Karpas-422 (cell line): ENCODE data around the gene FAM114A1. TPM values are rescaled to one million over a fixed set of nuclear protein-coding genes. Genes with fewer than 3 reads are reported as not detected.

Experiments used
- DNase-seq: peaks from one replicate; pipeline ENCODE4 v3.0.0-alpha.2; 2015
- H2AFZ ChIP-seq: fragments of 200-600 bp; sonication (generic); 2 replicates; pipeline ENCODE4 v1.6.1; 2014; ENCODE audit warnings: antibody characterized with exemption, low read length, mixed read lengths
- H3K27ac ChIP-seq: fragments of 200-600 bp; sonication (generic); 2 replicates; pipeline ENCODE4 v1.5.1; 2014; ENCODE audit warnings: mild to moderate bottlenecking, low read length, moderate library complexity
- H3K27me3 ChIP-seq: fragments of 200-600 bp; sonication (generic); 2 replicates; pipeline ENCODE4 v1.6.1; 2014; ENCODE audit warnings: low read length, mixed read lengths
- H3K36me3 ChIP-seq: fragments of 200-600 bp; sonication (generic); 2 replicates; pipeline ENCODE4 v1.6.1; 2014; ENCODE audit warnings: low read length, mixed read lengths; ENCODE audit not compliant: insufficient read depth
- H3K4me1 ChIP-seq: fragments of 200-600 bp; sonication (generic); 2 replicates; pipeline ENCODE4 v1.6.1; 2014; ENCODE audit warnings: mild to moderate bottlenecking, low read length, mixed read lengths
- H3K4me2 ChIP-seq: fragments of 200-600 bp; sonication (generic); 2 replicates; pipeline ENCODE4 v1.6.1; 2014; ENCODE audit warnings: low read length, low read depth, mild to moderate bottlenecking; ENCODE audit not compliant: poor library complexity, severe bottlenecking
- H3K4me3 ChIP-seq: fragments of 200-600 bp; sonication (generic); 2 replicates; pipeline ENCODE4 v1.5.1; 2014; ENCODE audit warnings: mild to moderate bottlenecking, antibody characterized with exemption, low read length, mixed read lengths
- H3K79me2 ChIP-seq: fragments of 200-600 bp; sonication (generic); 2 replicates; pipeline ENCODE4 v1.6.1; 2014; ENCODE audit warnings: mild to moderate bottlenecking, low read length, mixed read lengths
- H3K9ac ChIP-seq: fragments of 200-600 bp; sonication (generic); 2 replicates; pipeline ENCODE4 v1.6.0; 2014; ENCODE audit warnings: low read length
- H3K9me2 ChIP-seq: fragments of 200-600 bp; sonication (generic), shearing (Covaris generic); replicated peaks from 2 replicates; pipeline ENCODE4 v1.6.0; 2014; ENCODE audit warnings: mild to moderate bottlenecking, low read length, moderate library complexity; ENCODE audit not compliant: insufficient read depth
- H3K9me3 ChIP-seq: fragments of 300-700, 200-600 bp; sonication (generic); 2 replicates; pipeline ENCODE4 v1.6.1; 2014; ENCODE audit warnings: low read length, mixed read lengths
- H4K20me1 ChIP-seq: fragments of 200-600 bp; sonication (generic); 2 replicates; pipeline ENCODE4 v1.6.1; 2014; ENCODE audit warnings: mild to moderate bottlenecking, antibody characterized with exemption, low read length, low read depth; ENCODE audit not compliant: insufficient read depth
- total RNA-seq: library from RNA; depleted of rRNA; stranded (reverse); fragments of >200 nt; shearing (Covaris generic); gene quantifications from 2 replicates; pipeline ENCODE4 v1.2.3, GENCODE V29; 2014; ENCODE audit warnings: low replicate concordance

Gene FAM114A1
- total RNA-seq, 1 experiment from 2014 or later: 1.6 TPM

DNA sequence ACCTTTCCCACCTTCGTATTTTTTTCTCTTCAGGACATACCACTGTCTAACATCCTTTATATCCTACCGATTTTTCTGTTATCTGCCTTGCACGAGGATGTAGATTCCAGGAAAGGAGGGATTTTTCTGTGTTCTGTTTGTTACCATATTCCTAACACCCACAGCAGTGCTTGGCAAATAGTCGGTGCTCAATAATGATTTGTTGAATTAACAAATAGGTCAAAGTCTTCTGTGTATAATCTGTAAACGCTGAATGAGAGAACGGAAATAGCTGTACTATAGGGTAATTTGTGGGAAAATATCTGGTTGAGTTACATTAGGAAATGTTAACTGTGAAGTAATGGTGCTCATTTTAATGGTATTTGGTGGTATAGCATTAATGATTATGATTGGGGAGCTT lies 83.1 kb downstream of the FAM114A1 start:
- H2AFZ ChIP-seq: no peak overlapping the region
- H3K4me1 ChIP-seq: no peaks in the 10 kb centered on the region
- no peak for DNase-seq
- H3K9me3 ChIP-seq: no peaks in the 10 kb centered on the region
- H3K27ac ChIP-seq: no peak overlapping the region
- H4K20me1 ChIP-seq: no peaks in the 10 kb centered on the region
- no peak overlapping the region for H3K4me3 ChIP-seq
- no peak overlapping the region for H3K4me2 ChIP-seq
- H3K27me3 ChIP-seq: no peaks in the 10 kb centered on the region
- no peak overlapping the region for H3K9ac ChIP-seq
- no peaks in the 10 kb centered on the region for H3K36me3 ChIP-seq
- no peaks in the 10 kb centered on the region for H3K79me2 ChIP-seq
- H3K9me2 ChIP-seq: no peaks in the 10 kb centered on the region

DNA sequence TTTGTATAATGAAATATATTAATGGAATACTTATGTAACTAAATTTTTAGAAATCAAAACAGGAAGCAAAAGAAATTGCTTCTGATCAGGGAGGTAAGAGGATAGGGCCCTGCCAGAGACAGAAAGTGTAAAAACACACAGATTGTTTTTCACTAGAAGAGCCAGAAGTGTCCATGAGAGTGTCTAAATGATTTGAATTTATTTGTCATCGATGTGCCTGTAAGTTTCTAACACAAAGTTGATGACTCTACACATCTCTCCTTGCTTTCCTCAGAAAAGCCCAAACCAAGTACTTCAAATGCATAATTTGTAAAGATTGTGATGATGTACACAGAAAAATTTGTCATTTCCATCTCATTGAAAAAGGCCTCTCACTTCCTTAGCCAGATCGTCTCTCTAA lies 84.0 kb downstream of the FAM114A1 start:
- Histone ChIP-seq H3K4me2 (no peak overlapping the region), H3K27ac (no peak overlapping the region), H3K9ac (no peak overlapping the region), H3K36me3 (no peaks in the 10 kb centered on the region), H4K20me1 (no peaks in the 10 kb centered on the region), H2AFZ (no peak overlapping the region), H3K79me2 (no peaks in the 10 kb centered on the region), H3K27me3 (no peaks in the 10 kb centered on the region), H3K9me3 (no peaks in the 10 kb centered on the region), H3K9me2 (no peaks in the 10 kb centered on the region), H3K4me3 (no peak overlapping the region), H3K4me1 (no peaks in the 10 kb centered on the region)
- DNase-seq: no peak

DNA sequence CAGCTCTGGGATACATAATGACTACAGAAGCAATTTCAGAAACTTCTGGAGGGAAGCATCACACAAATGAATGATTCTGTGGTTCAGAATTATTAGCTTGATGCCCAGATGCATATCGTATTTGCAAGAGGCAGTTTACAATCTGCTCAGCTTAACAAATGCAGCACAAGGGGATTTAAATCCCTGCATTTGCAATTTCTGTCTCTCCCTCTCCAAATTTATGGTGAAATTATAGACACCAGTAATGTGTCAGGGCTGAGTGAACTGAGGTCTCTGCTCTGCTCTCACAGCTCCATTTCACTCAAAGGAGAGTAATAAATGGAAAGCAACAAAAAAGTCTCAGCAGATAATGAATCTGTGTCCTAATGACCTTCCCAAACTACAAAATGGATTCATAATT lies 84.4 kb downstream of the FAM114A1 start:
- Histone ChIP-seq H3K27me3 (no peaks in the 10 kb centered on the region), H3K9me3 (no peaks in the 10 kb centered on the region), H3K4me1 (no peaks in the 10 kb centered on the region), H3K79me2 (no peaks in the 10 kb centered on the region), H3K27ac (no peak overlapping the region), H3K4me3 (no peak overlapping the region), H4K20me1 (no peaks in the 10 kb centered on the region), H3K4me2 (no peak overlapping the region), H3K9ac (no peak overlapping the region), H2AFZ (no peak overlapping the region), H3K9me2 (no peaks in the 10 kb centered on the region), H3K36me3 (no peaks in the 10 kb centered on the region)
- no peak for DNase-seq

DNA sequence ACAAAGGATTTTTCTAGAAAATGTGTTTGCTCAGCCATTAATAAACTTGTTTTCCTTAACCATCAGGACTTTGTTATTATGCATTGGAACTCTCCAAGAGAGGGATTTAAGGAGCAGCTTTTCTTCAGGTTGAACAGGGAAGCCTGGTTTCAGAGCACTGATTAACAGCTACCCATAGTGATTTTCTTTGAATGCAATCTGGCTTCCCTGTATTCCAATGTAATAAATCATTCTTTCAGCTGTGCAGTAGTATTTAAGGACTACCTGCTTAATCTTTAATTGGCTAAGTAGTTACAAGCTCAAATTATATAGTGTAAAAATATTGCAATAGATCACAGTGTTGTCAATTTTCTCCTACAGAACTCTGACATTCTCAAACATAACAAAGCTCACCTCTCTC lies 87.1 kb downstream of the FAM114A1 start:
- H3K27me3 ChIP-seq: no peaks in the 10 kb centered on the region
- H3K4me2 ChIP-seq: no peak overlapping the region
- H3K4me3 ChIP-seq: no peak overlapping the region
- H3K36me3 ChIP-seq: no peaks in the 10 kb centered on the region
- no peaks in the 10 kb centered on the region for H3K9me3 ChIP-seq
- no peaks in the 10 kb centered on the region for H4K20me1 ChIP-seq
- no peak for DNase-seq
- H3K9ac ChIP-seq: no peak overlapping the region
- no peak overlapping the region for H2AFZ ChIP-seq
- no peaks in the 10 kb centered on the region for H3K79me2 ChIP-seq
- H3K9me2 ChIP-seq: no peaks in the 10 kb centered on the region
- H3K4me1 ChIP-seq: no peaks in the 10 kb centered on the region
- H3K27ac ChIP-seq: no peak overlapping the region

DNA sequence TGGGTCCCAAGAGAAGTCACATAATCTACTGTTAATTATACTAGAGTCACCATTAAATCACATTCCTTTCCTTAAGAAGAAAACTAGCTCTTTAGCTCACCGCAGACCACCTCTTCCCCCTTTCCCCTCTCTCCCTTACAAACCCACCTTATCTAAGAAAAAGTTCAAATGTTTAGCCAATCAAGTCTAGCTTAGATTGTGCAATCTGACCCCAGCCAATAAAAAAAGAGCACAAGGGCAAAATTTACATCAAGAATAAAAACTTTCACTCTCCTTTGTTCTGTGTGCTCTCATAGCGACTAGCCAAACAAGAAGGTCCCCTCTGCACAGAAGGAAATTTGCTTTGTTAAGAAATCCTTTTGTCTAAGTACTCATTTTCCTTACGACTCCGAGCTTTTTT lies 88.4 kb downstream of the FAM114A1 start:
- no peaks in the 10 kb centered on the region for H3K4me1 ChIP-seq
- H3K4me2 ChIP-seq: no peak overlapping the region
- no peaks in the 10 kb centered on the region for H3K36me3 ChIP-seq
- DNase-seq: no peak
- no peak overlapping the region for H2AFZ ChIP-seq
- no peak overlapping the region for H3K4me3 ChIP-seq
- no peaks in the 10 kb centered on the region for H3K27me3 ChIP-seq
- no peaks in the 10 kb centered on the region for H4K20me1 ChIP-seq
- H3K9ac ChIP-seq: no peak overlapping the region
- H3K27ac ChIP-seq: no peak overlapping the region
- no peaks in the 10 kb centered on the region for H3K79me2 ChIP-seq
- no peaks in the 10 kb centered on the region for H3K9me2 ChIP-seq
- no peaks in the 10 kb centered on the region for H3K9me3 ChIP-seq

DNA sequence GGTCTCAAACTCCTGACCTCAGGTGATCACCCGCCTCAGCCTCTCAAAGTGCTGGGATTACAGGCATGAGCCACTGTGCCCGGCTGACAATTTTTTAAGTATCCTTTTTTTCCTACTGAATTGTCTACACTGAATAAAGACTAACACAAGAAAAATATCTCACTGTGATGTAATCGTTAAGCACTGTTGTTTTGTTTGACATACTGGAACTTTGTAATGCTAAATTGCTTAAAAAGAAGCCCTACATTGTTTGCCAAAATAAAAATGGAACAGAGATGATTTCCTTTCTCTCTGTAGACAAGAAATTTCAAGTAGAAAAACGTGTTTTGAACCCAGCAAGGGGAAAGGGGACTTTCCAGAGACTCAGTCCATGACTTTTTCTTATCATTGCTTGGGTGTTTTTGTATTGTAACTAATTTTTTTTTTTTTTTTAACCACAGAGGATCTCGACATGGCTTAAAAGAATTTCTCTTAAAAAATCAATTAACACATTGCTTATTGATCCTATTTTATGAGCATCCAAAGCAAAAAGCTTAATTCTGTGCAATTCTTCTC lies 89.7 kb downstream of the FAM114A1 start:
- H3K4me2 ChIP-seq: no peak overlapping the region
- no peak for DNase-seq
- H3K4me3 ChIP-seq: no peak overlapping the region
- no peaks in the 10 kb centered on the region for H3K4me1 ChIP-seq
- no peaks in the 10 kb centered on the region for H3K9me3 ChIP-seq
- no peaks in the 10 kb centered on the region for H3K27me3 ChIP-seq
- no peaks in the 10 kb centered on the region for H4K20me1 ChIP-seq
- no peaks in the 10 kb centered on the region; the same call in 1 of the 2 replicates for H3K36me3 ChIP-seq
- no peak overlapping the region for H2AFZ ChIP-seq
- H3K9me2 ChIP-seq: no peaks in the 10 kb centered on the region
- no peak overlapping the region for H3K27ac ChIP-seq
- no peak overlapping the region for H3K9ac ChIP-seq
- H3K79me2 ChIP-seq: no peaks in the 10 kb centered on the region

DNA sequence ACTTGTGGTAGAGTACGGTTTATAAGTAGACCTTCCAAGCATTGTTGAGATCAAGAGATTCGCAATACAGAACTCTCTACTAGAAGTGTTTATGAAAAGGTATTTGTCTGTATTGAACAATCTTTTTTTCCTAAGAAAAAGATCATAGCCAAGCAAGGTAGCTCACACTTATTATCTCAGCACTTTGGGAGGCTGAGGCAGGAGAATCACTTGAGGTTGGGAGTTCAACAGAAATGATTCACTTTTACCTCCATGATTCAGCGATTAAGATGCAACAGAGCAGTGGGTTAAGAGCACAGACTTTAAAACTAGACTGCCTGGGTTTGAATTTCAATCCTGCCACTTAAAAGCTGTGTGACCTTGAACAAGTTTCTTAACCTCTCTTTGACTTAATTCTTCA lies 90.3 kb downstream of the FAM114A1 start:
- Histone ChIP-seq H3K4me3 (no peak overlapping the region), H3K27me3 (no peaks in the 10 kb centered on the region), H3K9ac (no peak overlapping the region), H3K4me1 (no peaks in the 10 kb centered on the region), H3K9me2 (no peaks in the 10 kb centered on the region), H3K27ac (no peak overlapping the region), H3K36me3 (no peaks in the 10 kb centered on the region; the same call in 1 of the 2 replicates), H3K79me2 (no peaks in the 10 kb centered on the region), H3K9me3 (no peaks in the 10 kb centered on the region), H2AFZ (no peak overlapping the region), H4K20me1 (no peaks in the 10 kb centered on the region), H3K4me2 (no peak overlapping the region)
- DNase-seq: no peak

DNA sequence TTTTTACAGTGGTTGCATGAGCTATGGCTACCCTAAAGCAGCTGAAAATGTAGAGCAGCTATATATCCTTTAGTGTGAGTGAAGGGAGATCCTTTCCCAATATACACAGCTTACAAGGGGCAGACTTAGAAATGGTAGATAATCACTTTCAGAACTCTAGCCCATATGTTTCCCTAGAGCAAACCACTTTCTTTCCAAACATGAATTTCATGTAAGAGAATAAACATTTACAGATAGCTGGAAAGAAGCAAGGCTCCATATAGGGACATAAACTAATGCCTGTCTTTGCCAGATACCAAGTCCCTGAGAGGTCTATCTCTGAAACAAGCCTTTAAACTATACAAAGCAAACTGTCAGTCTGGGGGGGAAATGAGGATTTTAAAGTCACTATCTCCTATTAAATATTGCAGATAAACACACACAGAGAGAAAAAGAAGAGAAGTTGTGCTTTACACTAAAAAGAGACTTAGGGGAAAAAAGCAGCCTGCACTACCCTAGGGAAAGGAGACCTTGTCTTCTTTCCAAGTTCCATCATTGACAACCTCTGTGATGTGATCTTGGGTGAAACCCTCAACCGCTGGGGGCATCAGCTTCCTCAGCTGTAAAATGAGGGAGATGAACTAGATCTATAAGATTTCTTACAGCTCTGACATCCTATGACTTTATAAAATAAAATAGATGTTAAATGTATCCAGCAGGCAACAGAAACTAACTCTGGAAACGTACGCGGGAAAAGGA lies 91.0 kb downstream of the FAM114A1 start:
- Histone ChIP-seq H3K9me3 (no peaks in the 10 kb centered on the region), H3K4me3 (no peak overlapping the region), H4K20me1 (no peaks in the 10 kb centered on the region), H2AFZ (no peak overlapping the region), H3K9ac (no peak overlapping the region), H3K4me2 (no peak overlapping the region), H3K27me3 (no peaks in the 10 kb centered on the region), H3K9me2 (no peaks in the 10 kb centered on the region), H3K27ac (no peak overlapping the region), H3K36me3 (no peaks in the 10 kb centered on the region; the same call in 1 of the 2 replicates), H3K4me1 (no peaks in the 10 kb centered on the region), H3K79me2 (no peaks in the 10 kb centered on the region)
- no peak for DNase-seq
